GM21825 (cell line): ENCODE measurements around the gene RGS3.

Experiments used
- ATAC-seq: cut with Tn5 transposase; IDR thresholded peaks from one replicate; pipeline ENCODE4 v1.9.1; 2021; ENCODE audit warnings: mild to moderate bottlenecking, moderate library complexity; ENCODE audit not compliant: unreplicated experiment

Gene RGS3

GRCh38 chr9:113597390-113598241 is 134.1 kb downstream of the RGS3 start:
- ATAC-seq, result no peak

GRCh38 chr9:113598451-113598850 is 134.9 kb downstream of the RGS3 start:
- no peak for ATAC-seq

- no peak for ATAC-seq
Measured at GRCh38 chr9:113598883-113599282, 135.4 kb downstream of the RGS3 start.

GRCh38 chr9:113599646-113600022 is 136.1 kb downstream of the RGS3 start:
- ATAC-seq, result no peak

GRCh38 chr9:113600023-113600823 is 136.7 kb downstream of the RGS3 start:
- ATAC-seq, result no peak

GRCh38 chr9:113600871-113601614 is 137.5 kb downstream of the RGS3 start:
- ATAC-seq, result no peak

- no peak for ATAC-seq
Measured at GRCh38 chr9:113601656-113602055, 138.1 kb downstream of the RGS3 start.

GRCh38 chr9:113602126-113603047 is 138.9 kb downstream of the RGS3 start:
- ATAC-seq, result no peak

- ATAC-seq, result no peak
Measured at GRCh38 chr9:113603048-113603375, 139.5 kb downstream of the RGS3 start.

GRCh38 chr9:113603773-113604172 is 140.2 kb downstream of the RGS3 start:
- no peak for ATAC-seq

GRCh38 chr9:113604393-113604792 is 140.9 kb downstream of the RGS3 start:
- no peak for ATAC-seq

GRCh38 chr9:113606510-113606909 is 143.0 kb downstream of the RGS3 start:
- no peak for ATAC-seq

GRCh38 chr9:113608082-113608685 is 144.7 kb downstream of the RGS3 start:
- ATAC-seq, result no peak

- no peak for ATAC-seq
Measured at GRCh38 chr9:113609562-113610318, 146.2 kb downstream of the RGS3 start.

- ATAC-seq, result no peak
Measured at GRCh38 chr9:113611461-113612215, 148.1 kb downstream of the RGS3 start.

GRCh38 chr9:113612216-113612747 is 148.8 kb downstream of the RGS3 start:
- ATAC-seq, result no peak

- no peak for ATAC-seq
Measured at GRCh38 chr9:113612828-113613227, 149.3 kb downstream of the RGS3 start.

GRCh38 chr9:113613815-113614413 is 150.4 kb downstream of the RGS3 start:
- no peak for ATAC-seq
